Dedifferentiated amniotic fluid mesenchymal stem cell (primary cell): ENCODE data around the gene HBS1L.
A peak's percentile ranks its signal among the peaks of the same experiment; 100 is the strongest.

ENCODE experiments used
- DNase-seq: peaks from one replicate; pipeline ENCODE4 v3.0.0-alpha.2; 2016; ENCODE audit errors: extremely low spot score

HBS1L gene

GRCh38 chr6:134951494-134952263, 102.9 kb downstream of the HBS1L start:
- DNase-seq: no peak

- no peak for DNase-seq
These were observed 104.1 kb downstream of the HBS1L start for GRCh38 chr6:134950482-134950881.

DNA sequence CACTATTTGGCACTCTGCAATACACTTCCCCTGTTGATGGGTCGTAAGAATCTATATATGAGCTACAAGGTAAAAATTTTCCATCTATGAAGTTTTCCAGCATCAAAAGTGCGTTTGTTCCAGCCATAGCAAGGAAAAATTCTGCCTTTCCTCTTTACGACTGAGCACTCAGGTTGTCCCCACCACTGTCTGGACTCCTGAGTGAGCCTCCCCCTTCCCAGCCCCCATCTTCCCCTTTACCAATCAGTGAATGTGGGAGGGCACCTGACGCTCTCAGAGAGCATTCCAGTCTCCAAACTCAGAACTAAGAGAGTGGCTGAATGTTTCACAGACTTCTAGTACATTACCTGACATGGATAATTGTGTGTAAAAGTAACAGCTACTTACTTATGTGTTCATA, 104.7 kb downstream of the HBS1L start, which contains the start of gene ALDH8A1:
ALDH8A1 (minus strand) TSS at position 175 of the 400 bp plus-strand sequence; CDS start at position 127, 48 bp downstream.
- DNase-seq: no peak

- no peak for DNase-seq
These were observed 105.9 kb downstream of the HBS1L start for GRCh38 chr6:134948691-134949090.

DNA sequence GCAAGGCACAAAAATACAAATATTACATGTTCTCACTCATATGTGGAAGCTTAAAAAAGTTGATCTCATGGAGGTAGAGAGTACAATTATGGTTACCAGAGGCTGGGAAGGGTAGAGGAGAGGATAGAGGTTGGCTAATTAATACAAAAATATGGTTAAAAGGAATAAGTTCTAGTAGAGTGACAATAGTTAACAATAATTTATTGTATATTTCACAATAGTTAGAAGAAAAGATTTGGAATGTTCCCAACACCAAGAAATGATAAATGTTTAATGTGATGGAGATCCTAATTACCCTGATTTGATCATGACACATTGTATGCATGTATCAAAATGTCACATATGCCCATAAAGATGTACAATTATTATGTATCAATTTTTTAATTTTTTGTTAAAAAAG, 106.5 kb downstream of the HBS1L start:
- DNase-seq: no peak

GRCh38 chr6:134945045-134945444, 109.6 kb downstream of the HBS1L start:
- no peak for DNase-seq

- no peak for DNase-seq
These were observed 111.0 kb downstream of the HBS1L start for GRCh38 chr6:134943522-134944111.

DNA sequence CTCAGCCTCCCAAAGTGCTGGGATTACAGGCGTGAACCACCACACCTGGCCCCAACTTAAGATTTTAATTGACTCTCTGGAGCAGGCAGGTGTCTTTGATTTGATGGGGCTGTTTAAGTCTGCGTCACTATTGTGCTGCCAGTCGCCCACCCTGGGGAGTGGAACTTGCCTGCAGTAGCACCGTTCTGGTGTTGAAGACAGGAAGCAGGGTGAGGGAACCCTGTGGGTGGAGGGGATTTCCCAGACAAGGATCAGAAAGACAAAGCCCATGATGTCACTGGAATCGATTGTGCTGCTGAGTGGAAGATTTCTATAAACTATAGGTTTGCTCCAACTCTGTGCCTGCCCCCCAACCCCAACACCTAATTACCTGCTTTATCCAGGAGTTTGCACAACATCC, 115.7 kb downstream of the HBS1L start:
- DNase-seq: no peak

- no peak for DNase-seq
These were observed 117.2 kb downstream of the HBS1L start for GRCh38 chr6:134937426-134937825.

- peak; percentile 86 for DNase-seq
These were observed 117.7 kb downstream of the HBS1L start for GRCh38 chr6:134936931-134937330.

DNA sequence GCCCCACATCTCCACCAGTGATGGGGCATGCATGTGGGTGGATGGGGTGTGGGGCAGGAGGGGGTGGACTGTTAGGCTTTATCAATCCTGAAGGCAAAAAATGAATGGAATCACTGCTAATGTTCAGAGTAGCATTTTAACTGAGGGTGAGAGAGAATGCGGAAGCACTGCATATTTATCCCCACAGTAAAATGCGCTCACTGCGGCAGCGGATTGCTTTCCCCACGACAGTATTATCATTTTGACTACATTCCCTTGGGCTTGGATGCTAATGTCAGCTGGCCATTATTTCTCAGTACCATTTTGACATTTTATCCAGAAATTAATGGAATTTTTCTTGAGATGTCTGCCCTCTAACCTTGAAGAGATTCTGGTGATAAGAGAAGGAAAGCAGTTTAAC, 118.1 kb downstream of the HBS1L start:
- DNase-seq: no peak

GRCh38 chr6:134934793-134935485, 119.7 kb downstream of the HBS1L start:
- no peak for DNase-seq

- no peak for DNase-seq
These were observed 121.8 kb downstream of the HBS1L start for GRCh38 chr6:134932535-134933470.

DNA sequence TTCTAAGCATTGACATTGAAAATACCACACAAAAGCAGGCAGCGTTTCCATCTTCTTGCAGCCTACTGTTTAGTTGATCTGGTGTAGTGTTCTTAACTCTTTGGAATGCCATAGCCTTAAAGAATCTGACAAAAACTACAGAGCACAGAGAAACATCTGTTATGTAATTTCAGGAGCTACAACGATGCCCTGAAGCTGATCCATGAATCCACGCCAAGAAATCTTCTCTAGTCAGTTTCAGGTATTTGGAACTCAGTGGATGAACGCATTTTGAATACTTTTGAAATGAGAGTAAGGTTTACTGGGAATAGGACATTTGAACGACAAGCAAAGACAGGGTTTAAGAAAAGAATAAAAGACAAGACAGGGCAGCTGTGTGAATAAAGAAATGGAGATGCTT, 122.5 kb downstream of the HBS1L start:
- no peak for DNase-seq

DNA sequence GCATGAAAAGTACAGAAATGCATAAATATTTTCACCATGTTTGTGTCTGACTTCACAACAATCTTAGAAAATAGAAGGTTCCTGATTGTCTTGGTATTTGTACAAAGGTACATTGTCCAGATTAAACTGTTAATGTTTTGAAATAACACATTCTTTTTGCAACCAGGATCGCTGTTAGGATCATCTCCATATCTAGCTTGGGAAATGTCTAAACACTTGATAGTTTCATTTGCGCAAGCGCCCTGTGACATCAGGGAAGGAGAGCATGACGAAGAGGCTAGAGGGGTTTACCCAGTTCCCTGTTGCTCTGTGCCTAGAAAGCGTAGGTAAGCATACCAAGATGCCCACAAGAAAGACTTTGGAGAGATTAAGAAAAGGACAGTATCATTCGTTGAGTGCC, 124.2 kb downstream of the HBS1L start:
- no peak for DNase-seq

DNA sequence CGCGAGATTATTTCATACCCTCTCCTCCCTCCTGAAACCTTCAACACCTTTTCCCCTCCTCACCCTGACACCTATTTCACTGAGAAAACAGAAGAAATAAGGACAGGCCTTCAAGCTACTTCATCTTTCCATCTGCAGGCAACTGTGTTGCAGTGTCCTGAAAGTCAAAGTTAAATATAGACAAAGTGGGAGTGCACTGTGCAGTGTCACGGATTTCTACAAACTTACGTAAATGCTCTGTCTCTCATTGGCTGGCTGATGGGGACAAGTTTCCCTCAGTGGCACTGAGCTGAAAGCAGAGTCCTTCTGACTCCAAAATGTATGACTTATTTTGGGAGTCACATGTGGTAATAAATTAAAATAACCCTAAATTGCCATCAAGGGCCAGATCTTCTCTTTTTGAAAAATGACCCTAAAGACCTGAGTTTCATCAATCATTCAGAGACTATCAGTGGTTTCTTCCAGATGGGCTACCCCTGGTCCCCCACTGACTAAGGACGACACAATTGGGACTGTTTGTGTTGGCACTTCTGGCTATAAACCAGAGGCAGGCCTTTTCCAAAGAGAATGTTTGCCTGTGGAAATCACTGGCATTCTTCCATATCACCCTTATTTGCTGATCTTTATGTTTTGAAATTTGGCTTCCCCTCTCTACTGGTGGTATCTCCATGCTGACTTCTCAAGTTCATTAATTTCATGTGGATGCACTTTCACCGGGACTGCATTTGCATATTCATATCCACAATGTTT, 126.3 kb downstream of the HBS1L start:
- no peak for DNase-seq

- no peak for DNase-seq
These were observed 128.8 kb downstream of the HBS1L start for GRCh38 chr6:134925800-134926199.

- no peak for DNase-seq
These were observed 132.8 kb downstream of the HBS1L start for GRCh38 chr6:134921721-134922261.

DNA sequence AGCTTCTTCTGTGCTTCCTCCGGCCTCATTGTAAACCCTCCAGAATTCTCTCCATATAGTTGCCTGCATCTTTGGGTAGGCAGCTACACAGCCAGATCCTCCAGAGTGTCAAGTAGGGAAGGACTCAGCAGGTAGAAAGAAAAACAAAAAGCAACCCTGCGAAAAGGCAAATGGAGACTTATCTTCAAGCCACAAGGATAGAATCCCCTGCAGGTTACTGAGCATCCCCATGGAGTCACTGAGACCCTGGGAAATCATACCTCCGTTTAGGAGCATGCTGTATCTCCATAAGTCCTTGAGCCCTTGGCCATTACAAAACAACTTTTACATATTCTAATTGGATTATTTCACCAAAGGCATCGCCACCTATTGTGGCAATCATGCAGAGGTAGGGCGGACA, 133.3 kb downstream of the HBS1L start:
- no peak for DNase-seq

- DNase-seq: no peak
These were observed 134.2 kb downstream of the HBS1L start for GRCh38 chr6:134920422-134920821.
